B cell (primary cell): Measurements from ENCODE around the gene FCRL6.

Experiments used
- CTCF ChIP-seq: fragments of 200-600 bp; IDR thresholded peaks from one replicate; pipeline ENCODE4 v1.8.0; 2022; ENCODE audit warnings: antibody characterized with exemption, mild to moderate bottlenecking
- EZH2 ChIP-seq: IDR thresholded peaks from 2 replicates; pipeline ENCODE4 v1.6.1; 2012; ENCODE audit warnings: borderline replicate concordance, low read depth, mild to moderate bottlenecking, moderate library complexity, low read length; ENCODE audit not compliant: insufficient read depth, poor library complexity, severe bottlenecking

GRCh38 chr1:159849626-159850366, 47.6 kb downstream of the FCRL6 start:
- TF ChIP-seq CTCF (no peak), EZH2 (no peak)
